Measurements from ENCODE around the gene ENOX1.

ENOX1 gene

GRCh38 chr13:43269037-43269481 lies 517.7 kb downstream of the ENOX1 start:
- DNase-seq: peak; percentile 44

GRCh38 chr13:43268632-43269031 lies 518.1 kb downstream of the ENOX1 start:
- DNase-seq: no peak

DNA sequence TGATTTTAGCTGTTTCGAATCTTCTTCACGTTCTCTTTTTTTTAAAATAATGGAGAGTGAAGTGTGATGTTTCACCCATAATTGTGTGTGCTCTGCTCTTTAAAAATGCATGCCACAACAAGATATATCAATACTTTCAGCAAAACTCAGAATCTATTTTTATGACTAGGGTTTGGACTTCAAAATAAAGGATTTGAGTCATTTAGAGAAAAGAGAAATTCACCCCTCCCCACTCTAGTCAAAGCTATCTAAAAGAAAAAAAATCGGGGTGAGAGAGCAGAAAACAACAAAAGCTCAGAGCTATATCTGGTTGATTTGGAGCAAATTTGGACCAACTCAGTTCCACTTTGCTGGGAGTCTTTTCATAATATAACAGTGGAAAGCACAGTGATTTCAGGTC lies 518.9 kb downstream of the ENOX1 start:
- DNase-seq: no peak

GRCh38 chr13:43266936-43267615 lies 519.7 kb downstream of the ENOX1 start:
- DNase-seq: no peak

- no peak for DNase-seq
Measured at GRCh38 chr13:43265028-43265427, 521.7 kb downstream of the ENOX1 start.

GRCh38 chr13:43264458-43264857 lies 522.3 kb downstream of the ENOX1 start:
- no peak for DNase-seq

- no peak for DNase-seq
Measured at GRCh38 chr13:43263047-43263446, 523.7 kb downstream of the ENOX1 start.

DNA sequence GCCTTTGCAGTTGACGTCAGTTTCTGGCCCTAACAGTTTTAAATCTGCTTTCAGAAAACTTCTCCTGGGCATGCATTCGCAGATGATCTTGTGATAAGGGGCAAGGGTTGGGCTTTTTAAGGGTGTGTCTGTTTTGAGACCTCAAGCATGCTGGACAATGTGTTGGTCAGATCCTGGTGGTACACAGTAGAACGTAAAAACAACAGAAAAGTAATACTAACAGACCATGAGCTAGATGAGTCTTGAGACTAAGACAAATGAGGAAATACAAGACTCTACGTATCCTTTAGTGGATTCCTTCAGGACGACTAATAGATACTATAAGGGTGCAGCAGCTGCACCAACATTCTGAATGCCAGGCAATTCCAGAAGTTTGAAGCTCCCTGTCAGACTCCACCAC lies 525.8 kb downstream of the ENOX1 start:
- DNase-seq: no peak

DNA sequence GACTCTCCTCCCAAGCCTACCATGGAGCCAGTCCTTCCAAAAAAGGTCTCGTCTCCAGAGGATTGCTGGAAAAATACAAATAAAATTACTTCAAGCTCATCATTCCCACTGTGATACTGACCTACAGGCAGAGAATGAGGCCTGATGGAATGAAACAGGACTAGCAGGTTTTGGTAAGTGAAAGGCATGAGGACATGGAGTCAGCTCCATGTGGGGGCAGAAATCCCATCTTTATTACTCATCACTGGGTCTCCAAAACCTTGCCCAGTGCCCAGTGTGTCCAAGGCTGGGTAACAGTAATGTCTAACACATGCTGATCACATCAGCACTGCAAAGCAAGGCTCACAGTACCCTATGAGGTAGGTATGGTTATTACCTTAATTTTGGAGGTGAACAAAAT lies 528.0 kb downstream of the ENOX1 start:
- DNase-seq: no peak

- no peak for DNase-seq
Measured at GRCh38 chr13:43257765-43258164, 529.0 kb downstream of the ENOX1 start.

DNA sequence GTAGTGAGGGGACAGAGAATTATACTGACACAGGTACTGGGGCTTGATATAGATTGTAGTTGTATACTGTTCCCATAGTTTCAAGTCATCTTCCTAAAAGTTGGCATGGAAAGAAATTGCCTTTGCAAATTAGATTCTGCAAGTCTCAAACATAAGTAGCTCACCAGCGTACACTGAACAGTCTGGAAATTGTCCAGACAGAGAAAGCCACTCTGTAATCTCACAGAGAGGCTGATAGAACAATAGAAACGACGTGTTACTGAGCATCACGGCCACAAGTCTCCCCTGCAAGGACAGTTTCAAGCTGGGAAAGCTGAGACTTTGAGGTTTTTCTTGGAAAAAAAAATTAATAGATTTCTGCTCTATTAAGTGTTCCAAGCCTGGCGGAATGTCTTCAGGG lies 534.8 kb downstream of the ENOX1 start:
- no peak for DNase-seq

GRCh38 chr13:43246382-43246781 lies 540.4 kb downstream of the ENOX1 start:
- no peak for DNase-seq

DNA sequence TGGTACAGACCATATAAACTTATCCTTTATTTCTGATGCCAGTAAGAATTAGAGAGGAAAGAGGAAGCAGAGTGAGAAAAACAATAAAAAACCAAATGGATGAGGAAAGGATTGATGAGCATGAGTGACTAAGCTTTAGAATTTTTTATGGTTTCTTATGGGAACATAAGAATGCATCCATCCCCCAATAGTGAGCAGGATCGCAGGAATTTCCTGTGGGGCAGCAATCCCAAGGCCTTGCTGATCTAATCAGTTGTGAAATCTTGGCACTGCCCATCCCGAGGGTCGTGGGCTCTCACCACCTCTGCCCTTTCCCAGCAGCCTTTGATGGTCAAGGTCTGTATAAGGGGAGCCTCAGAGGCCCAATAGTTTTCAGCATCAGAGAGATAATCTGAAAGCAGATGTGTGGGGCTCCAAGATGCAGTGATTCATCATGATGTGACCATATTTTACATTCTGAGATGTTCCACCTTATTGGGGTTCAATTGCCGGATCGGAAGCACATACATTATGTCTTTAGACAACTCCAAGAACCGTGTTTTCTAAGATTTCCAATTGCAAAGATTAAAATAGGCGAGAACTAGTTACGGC lies 541.3 kb downstream of the ENOX1 start:
- DNase-seq: no peak

GRCh38 chr13:43244481-43244880 lies 542.3 kb downstream of the ENOX1 start:
- DNase-seq: no peak

GRCh38 chr13:43243711-43244110 lies 543.1 kb downstream of the ENOX1 start:
- no peak for DNase-seq

DNA sequence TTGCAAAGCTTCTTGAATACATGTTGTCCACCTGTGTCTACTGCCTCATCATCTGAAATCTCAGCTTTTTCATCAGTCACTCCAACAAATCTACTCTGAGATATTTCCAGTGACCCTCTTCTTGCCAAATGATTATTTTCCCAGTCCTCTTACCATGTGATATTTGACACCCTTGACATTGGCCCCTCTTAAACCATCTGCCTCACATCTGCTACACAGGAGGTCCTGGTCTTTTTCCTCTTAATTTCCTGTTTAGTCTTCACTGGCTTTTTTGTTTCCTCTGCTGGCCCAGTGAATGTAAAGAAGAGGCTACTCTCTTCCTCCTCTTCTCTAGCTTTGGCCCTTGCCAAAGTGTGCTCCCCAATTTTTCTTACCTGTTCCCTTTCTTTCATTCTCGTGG lies 544.7 kb downstream of the ENOX1 start:
- DNase-seq: no peak

DNA sequence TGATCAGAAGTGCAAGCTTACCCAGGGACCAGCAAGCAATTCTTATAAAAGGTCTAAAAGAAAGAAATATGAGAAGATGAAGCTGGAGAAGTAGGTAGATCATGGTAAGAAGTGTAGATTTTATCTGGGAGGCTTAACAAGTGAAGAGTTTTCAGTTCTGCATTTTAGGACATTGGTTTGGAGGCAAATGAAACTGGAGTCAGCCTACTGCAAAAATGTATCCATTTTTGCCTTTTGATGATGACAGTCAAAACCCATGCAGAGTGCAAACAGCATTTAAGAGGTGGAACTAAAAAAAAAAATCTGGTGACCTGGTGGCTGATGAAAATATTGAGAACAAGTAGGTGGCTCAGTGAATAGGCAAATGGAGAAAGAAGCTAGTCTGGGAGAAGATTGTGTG lies 546.5 kb downstream of the ENOX1 start:
- DNase-seq: no peak

- no peak for DNase-seq
Measured at GRCh38 chr13:43239275-43239840, 547.4 kb downstream of the ENOX1 start.

- DNase-seq: no peak
Measured at GRCh38 chr13:43238341-43239083, 548.3 kb downstream of the ENOX1 start.

DNA sequence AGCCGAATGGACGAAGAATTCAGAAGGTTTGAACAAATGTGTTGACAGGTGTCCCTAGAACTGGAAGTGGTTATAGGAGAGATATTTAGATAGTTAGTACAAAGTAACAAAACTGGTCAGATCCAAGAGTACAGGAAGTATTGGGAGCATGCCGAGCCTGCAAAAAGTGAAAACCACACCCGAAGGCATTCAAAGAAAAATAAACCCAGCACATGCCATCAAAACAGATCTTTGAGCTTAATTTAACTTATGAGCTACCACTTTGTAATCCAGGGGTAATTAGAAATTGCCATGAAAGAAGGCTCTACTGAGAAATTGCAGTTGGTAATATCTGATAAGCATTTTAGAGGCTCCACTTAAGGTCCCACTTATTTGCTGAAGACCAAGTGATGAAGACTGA lies 549.2 kb downstream of the ENOX1 start:
- DNase-seq: no peak

GRCh38 chr13:43235028-43235427 lies 551.7 kb downstream of the ENOX1 start:
- DNase-seq: no peak

GRCh38 chr13:43232873-43233265 lies 553.9 kb downstream of the ENOX1 start:
- no peak for DNase-seq

DNA sequence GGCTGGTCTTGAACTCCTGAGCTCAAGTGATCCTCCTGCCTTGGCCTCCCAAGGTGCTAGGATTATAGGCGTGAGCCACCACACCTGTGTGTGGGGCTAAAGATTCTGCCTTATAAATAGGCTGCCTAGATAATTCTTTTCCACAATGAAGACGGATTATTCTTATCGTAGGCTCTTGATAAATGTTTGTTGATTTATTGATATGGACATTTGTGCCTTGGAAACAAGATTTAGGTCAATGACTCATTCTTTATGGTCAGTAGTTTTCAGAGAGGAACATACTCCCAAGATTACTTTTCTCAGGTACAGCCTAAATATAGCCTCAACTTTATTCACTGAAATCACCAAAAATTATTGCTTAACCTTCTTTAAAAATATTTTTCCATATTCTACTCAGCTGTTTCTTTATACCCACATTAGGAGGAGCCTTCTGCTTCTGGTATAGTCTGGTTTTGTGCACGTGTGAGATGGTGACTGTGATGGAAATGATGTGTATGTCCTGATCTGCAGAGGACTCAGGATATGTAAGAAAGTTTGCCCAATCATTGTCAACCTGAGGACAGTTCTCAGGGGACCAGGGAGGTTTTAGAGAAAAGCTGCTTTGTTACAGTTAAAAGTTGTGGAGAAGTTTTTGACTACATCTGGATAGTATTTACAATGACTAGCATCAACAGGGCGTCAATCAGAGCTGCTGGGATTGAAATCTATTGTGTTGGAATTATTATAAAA lies 554.5 kb downstream of the ENOX1 start:
- no peak for DNase-seq
